DMS114 treated with DMSO at 0.1 percent for 48 hours (cell line): Measurements from ENCODE around the gene OR4C3.
"Not testable (repeated sequence)": the region's sequence is repeated elsewhere in the genome, so short reads cannot be mapped to it uniquely, and the experiment has no call there.

ENCODE experiments used
- DNase-seq: peaks from one replicate; lab custom pipeline; 2025; ENCODE audit not compliant: unreplicated experiment; lab: John Stamatoyannopoulos, UW

OR4C3 gene

GRCh38 chr11:48324620-48325019, at the start of gene OR4C3:
Gene OR4C3, plus strand, starts transcription at chr11:48324920. Its CDS starts 102 bp downstream, at chr11:48325022.
- not testable (repeated sequence) for DNase-seq

GRCh38 chr11:48305923-48306322, 18.8 kb upstream of the OR4C3 start, which contains the start of gene OR4S1:
Gene OR4S1, plus strand, starts transcription at chr11:48306223. Its CDS starts 0 bp downstream, at chr11:48306223.
- no peak for DNase-seq

- peak; percentile 23 for DNase-seq
Measured at GRCh38 chr11:48307760-48308386, 16.8 kb upstream of the OR4C3 start.

- DNase-seq, result not testable (repeated sequence)
Measured at GRCh38 chr11:48313590-48313989, 11.1 kb upstream of the OR4C3 start.

- not testable (repeated sequence) for DNase-seq
Measured at GRCh38 chr11:48319813-48320212, 4.9 kb upstream of the OR4C3 start.

GRCh38 chr11:48341466-48341865, 16.7 kb downstream of the OR4C3 start:
- no peak for DNase-seq

GRCh38 chr11:48342505-48342904, 17.8 kb downstream of the OR4C3 start:
- DNase-seq, result not testable (repeated sequence)

GRCh38 chr11:48346286-48346685, 21.6 kb downstream of the OR4C3 start:
- not testable (repeated sequence) for DNase-seq

GRCh38 chr11:48354013-48354412, 29.3 kb downstream of the OR4C3 start:
- no peak for DNase-seq

GRCh38 chr11:48354677-48355076, 30.0 kb downstream of the OR4C3 start:
- no peak for DNase-seq

- DNase-seq, result not testable (repeated sequence)
Measured at GRCh38 chr11:48361289-48361688, 36.6 kb downstream of the OR4C3 start.

- DNase-seq, result no peak
Measured at GRCh38 chr11:48366365-48366764, 41.6 kb downstream of the OR4C3 start, which contains the start of gene OR4C5. Gene OR4C5, minus strand, starts transcription at chr11:48366465. Its CDS starts 0 bp downstream, at chr11:48366465.
